GM10266 (cell line): ENCODE measurements around the gene SLC43A2.
"Not testable (repeated sequence)": the region's sequence is repeated elsewhere in the genome, so short reads cannot be mapped to it uniquely, and the experiment has no call there.

Experiments
- DNase-seq: peaks from one replicate; pipeline ENCODE4 v3.0.0; 2012; ENCODE audit errors: extremely low spot score
- CTCF ChIP-seq: IDR thresholded peaks from 2 replicates; pipeline ENCODE4 v1.5.1; 2012; ENCODE audit warnings: mild to moderate bottlenecking, low read depth; ENCODE audit not compliant: control insufficient read depth, insufficient read depth; ENCODE audit errors: missing control alignments

Gene SLC43A2

DNA sequence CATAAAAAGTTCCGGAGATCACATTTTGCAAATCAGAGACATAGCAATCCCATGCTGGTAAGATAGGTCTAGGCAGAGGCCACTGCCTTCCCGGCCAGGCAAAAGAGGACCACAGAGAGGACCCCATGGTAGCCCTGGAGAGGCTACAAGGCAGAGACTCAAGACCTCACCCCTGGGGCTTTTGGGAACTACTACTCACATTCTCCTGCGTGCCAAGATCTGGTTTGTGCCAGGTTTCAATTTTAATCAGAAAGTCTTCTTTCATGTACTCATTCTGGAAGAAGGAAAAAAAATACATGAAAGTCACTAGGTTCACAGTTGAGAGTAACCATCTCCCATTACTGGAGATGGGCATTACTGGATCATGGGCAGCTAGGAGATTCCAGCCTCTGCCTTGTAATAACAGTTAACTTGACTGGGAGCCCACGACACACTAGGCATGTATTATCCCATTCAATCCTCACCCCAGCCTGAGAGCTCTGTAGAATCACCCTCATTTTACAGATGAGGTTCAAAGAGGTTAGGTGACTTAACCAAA is 87.2 kb downstream of the SLC43A2 start:
- DNase-seq = no peak
- TF ChIP-seq CTCF = no peak

GRCh38 chr17:1539811-1540210 is 88.8 kb downstream of the SLC43A2 start:
- TF ChIP-seq CTCF = no peak
- no peak for DNase-seq

DNA sequence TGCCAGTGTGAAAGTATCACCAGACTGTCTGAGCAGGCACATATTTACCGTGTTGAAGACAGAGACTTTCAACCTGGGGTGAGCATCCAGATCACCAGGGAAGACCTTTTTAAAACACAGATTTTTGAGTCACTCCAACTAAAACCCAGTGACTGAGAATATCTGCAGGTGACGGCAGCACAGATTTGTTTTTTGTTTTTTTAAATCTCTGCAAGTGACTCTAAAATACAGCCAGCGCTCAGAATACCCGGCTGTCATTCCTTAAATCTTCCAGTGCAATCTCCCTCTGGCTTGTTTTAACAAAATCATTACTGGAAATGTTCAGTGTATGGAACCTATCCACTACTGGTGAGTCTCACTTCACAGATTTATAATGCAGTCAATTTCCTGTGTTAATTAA is 92.9 kb downstream of the SLC43A2 start:
- no peak for TF ChIP-seq CTCF
- DNase-seq = no peak

- no peak for DNase-seq
- no peak for TF ChIP-seq CTCF
Measured at GRCh38 chr17:1533661-1534325, 94.8 kb downstream of the SLC43A2 start.

DNA sequence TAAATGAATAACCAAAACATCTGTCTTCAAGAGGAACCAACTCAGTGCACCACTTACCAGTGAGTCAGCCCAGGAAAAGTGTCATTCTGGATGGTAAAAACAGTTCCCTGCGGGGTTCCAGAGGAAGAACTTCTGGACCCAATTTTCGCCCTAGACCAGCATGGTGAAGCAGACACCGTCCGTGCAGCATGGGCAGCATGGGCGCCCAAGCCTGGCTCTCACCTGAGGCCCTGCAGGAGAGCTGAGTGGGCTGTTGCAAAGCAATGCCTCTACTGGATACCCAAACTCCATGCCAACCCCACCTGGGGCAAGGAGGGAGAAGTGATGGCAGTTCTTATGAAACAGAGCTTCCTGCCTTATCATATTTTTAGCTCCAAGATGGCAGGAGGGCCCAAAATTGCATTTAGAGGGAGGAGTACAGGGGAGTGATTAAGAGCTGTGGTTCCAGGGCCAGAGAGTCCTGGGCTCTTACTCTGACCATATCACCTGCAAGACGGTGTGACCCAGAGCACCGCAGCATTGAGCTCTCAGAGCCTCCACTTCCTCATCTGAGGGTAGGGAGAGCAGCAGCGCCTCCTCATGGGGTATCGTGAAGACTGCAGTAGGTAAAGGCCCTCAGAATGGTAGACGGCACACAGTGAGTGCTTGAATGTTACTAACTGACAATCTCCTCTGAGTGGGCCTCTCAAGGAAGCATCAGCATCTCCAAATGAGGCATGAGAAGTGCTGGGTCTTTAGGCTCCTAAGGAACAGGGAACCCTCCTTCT is 95.6 kb downstream of the SLC43A2 start:
- no peak for DNase-seq
- peak; percentile 11 for TF ChIP-seq CTCF

GRCh38 chr17:1529863-1530262 is 98.8 kb downstream of the SLC43A2 start:
- no peak for TF ChIP-seq CTCF
- DNase-seq = no peak

DNA sequence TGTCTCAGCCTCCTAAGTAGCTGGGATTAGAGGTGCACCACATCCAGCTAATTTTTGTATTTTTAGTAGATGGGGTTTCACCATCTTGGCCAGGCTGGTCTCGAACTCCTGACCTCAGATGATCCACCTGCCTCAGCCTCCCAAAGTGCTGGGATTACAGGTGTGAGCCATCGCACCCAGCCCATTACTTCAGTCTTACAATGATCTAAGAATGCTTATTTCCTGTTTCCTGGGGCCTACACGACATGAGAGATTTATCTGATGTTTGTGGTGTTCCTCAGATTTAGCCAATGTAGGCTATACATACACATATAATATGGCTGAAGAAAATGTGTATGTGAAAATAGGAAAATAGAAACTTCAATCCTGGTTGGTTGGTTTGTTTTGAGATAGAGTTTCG is 101.8 kb downstream of the SLC43A2 start:
- not testable (repeated sequence) for DNase-seq
